Naive thymus-derived CD4-positive, alpha-beta T cell (primary cell): ENCODE data around the gene RIMKLB. TPM values are rescaled to one million over a fixed set of nuclear protein-coding genes. Genes with fewer than 3 reads are reported as not detected.

Experiments used
- ATAC-seq: fragments of 150-1000 bp; cut with Tn5 transposase; 2 replicates; pipeline ENCODE4 v1.10.0; 2021; ENCODE audit warnings: mild to moderate bottlenecking, moderate library complexity
- CTCF ChIA-PET: fragments of 350-600 bp; sonication (Branson Sonifier 250); formaldehyde crosslinking; loops from one replicate; lab custom pipeline; 2021; ENCODE audit warnings: antibody characterized with exemption; lab: Charles Lee
- POLR2A ChIA-PET: fragments of 350-600 bp; sonication (Branson Sonifier 250); formaldehyde crosslinking; loops from one replicate; lab custom pipeline; 2021; ENCODE audit warnings: antibody characterized with exemption, inconsistent platforms; lab: Charles Lee
- DNase-seq, 9 donors: peaks; one replicate each; pipeline versions ENCODE4 v3.0.0 to v3.0.0-alpha.2; 2020 to 2022; ENCODE audit warnings: mixed read lengths in 1 of 9
- H3K27ac ChIP-seq: one replicate; pipeline ENCODE4 v1.7.0; 2013; ENCODE audit warnings: mild to moderate bottlenecking, low read depth, low read length, moderate library complexity
- H3K27me3 ChIP-seq, 2 donors: one replicate each; pipeline ENCODE4 v1.7.0; 2013; ENCODE audit warnings: low read length in 2 of 2, mild to moderate bottlenecking in 2 of 2, moderate library complexity in 2 of 2; ENCODE audit not compliant: control insufficient read depth in 2 of 2, insufficient read depth in 2 of 2
- H3K36me3 ChIP-seq, 3 experiments: 1 replicate in 2 of 3; 2 replicates in 1 of 3; pipeline ENCODE4 v1.7.0; 2013; ENCODE audit warnings: low read length in 3 of 3, mild to moderate bottlenecking in 3 of 3, moderate library complexity in 1 of 3; ENCODE audit not compliant: insufficient read depth in 3 of 3, control insufficient read depth in 2 of 3
- H3K4me1 ChIP-seq, 2 donors: one replicate each; pipeline ENCODE4 v1.7.0; 2013; ENCODE audit warnings: low read length in 2 of 2, mild to moderate bottlenecking in 2 of 2, moderate library complexity in 1 of 2; ENCODE audit not compliant: control insufficient read depth in 2 of 2, insufficient read depth in 2 of 2
- H3K4me3 ChIP-seq: 2 replicates; pipeline ENCODE4 v1.7.0; 2013; ENCODE audit warnings: mild to moderate bottlenecking, low read length
- H3K9me3 ChIP-seq, 3 experiments: 1 replicate in 2 of 3; 2 replicates in 1 of 3; pipeline ENCODE4 v1.7.0; 2013; ENCODE audit warnings: low read length in 3 of 3; ENCODE audit not compliant: control insufficient read depth in 2 of 3
- H3K27ac Mint-ChIP-seq, 9 donors: one replicate each; pipeline ENCODE4 v1.8.0; 2020 to 2022; ENCODE audit warnings: mixed read lengths in 9 of 9, mild to moderate bottlenecking in 8 of 9, moderate library complexity in 5 of 9, inconsistent platforms in 2 of 9
- H3K27me3 Mint-ChIP-seq, 5 donors: one replicate each; pipeline ENCODE4 v1.8.0; 2021 to 2022; ENCODE audit warnings: mixed read lengths in 5 of 5, mild to moderate bottlenecking in 1 of 5
- H3K36me3 Mint-ChIP-seq, 5 donors: one replicate each; pipeline ENCODE4 v1.8.0; 2020 to 2022; ENCODE audit warnings: mixed read lengths in 5 of 5, mild to moderate bottlenecking in 3 of 5, inconsistent platforms in 1 of 5
- H3K4me1 Mint-ChIP-seq, 7 donors: one replicate each; pipeline ENCODE4 v1.8.0; 2020 to 2022; ENCODE audit warnings: mixed read lengths in 7 of 7, mild to moderate bottlenecking in 3 of 7, inconsistent platforms in 1 of 7
- H3K4me3 Mint-ChIP-seq, 10 donors: one replicate each; pipeline ENCODE4 v1.8.0; 2020 to 2022; ENCODE audit warnings: mild to moderate bottlenecking in 10 of 10, mixed read lengths in 10 of 10, moderate library complexity in 6 of 10, inconsistent platforms in 2 of 10
- H3K9me3 Mint-ChIP-seq, 11 donors: one replicate each; pipeline ENCODE4 v1.8.0; 2020 to 2022; ENCODE audit warnings: mixed read lengths in 11 of 11, mild to moderate bottlenecking in 4 of 11, inconsistent platforms in 1 of 11, moderate library complexity in 1 of 11
- intact Hi-C, 2 donors: fragments of 100-400 bp; cut with micrococcal nuclease; formaldehyde crosslinking; loops; one replicate each; pipeline ENCODE4 v1.15.1; 2023
- polyA plus RNA-seq, 2 donors: library from polyadenylated mRNA; unstranded; fragments of 300-500 nt; fragmentation: Illumina TruSeq; gene quantifications; one replicate each; pipeline ENCODE4 v1.2.3, GENCODE V29; 2021
- total RNA-seq, 6 experiments: library from RNA in 5 of 6; stranded (reverse) in 5 of 6; gene quantifications; 1 replicate in 5 of 6; 2 replicates in 1 of 6; pipeline ENCODE4 v1.2.3 and lab custom pipeline; 2021 to 2026

RIMKLB gene
- total and polyA plus RNA-seq, 7 experiments from 2014 or later: 1.8 to 31.3 (median 13.3) TPM

DNA sequence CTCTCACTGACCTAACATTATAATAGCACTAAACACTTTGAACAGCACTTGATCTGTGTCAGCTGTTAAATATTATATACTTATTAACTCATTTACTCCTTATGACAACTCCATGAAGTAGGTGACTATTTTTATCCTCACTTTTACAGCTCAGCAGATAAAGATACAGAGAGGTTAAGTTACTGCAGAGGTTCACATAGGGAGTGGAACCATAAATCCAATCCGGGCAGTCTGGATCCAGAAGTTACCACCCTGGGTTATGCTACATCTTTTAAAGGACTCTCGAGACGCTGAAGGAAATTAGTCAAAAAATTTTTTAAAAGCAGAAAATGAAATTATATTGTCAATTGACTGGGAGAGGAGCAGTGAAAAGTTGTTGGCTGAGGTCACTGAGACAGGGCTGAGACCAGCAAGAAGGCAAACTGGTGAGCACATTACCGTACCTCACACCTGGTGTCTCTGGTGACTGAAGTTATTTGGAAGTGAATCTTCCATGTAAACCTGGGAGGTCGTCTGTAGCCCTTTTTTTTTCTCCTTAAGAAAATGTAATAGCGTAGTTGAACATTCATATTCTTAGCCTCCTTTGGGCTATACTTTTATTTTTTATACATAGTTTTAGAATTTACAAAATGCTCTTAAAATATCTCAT, 1.2 kb upstream of the RIMKLB start:
- Mint-ChIP-seq H3K27ac (peak overlapping the region; percentile 7 to 94 (median 90)), H3K4me1 (peaks cover 11 to 51% (median 47%) of the 10 kb centered on the region in 7 donors), H3K36me3 (peaks cover 0 to 3% (median 0%) of the 10 kb centered on the region in 5 donors), H3K9me3 (peaks cover 0 to 1% (median 0%) of the 10 kb centered on the region in 11 donors), H3K27me3 (peaks cover 0 to 71% (median 0%) of the 10 kb centered on the region in 5 donors), H3K4me3 (peak overlapping the region; percentile 86 to 94 (median 92))
- DNase-seq: no peak
- H3K36me3 ChIP-seq: peaks cover 0 to 4% (median 0%) of the 10 kb centered on the region in 3 experiments
- H3K27ac ChIP-seq: peak overlapping the region; percentile 72
- ChIA-PET CTCF (interaction anchor here (1.7 kb wide), 1 partner anchor 16 kb away, joined by 6 read pairs; no protein-coding TSS in a partner anchor), POLR2A (no interaction called here)
- peak overlapping the region; percentile 79 for H3K4me3 ChIP-seq
- intact Hi-C loops: loop anchor here (1.0 to 10.0 kb wide), 15 partner anchors 14 to 1918 kb away; partner anchors contain the start of genes M6PR (in 2 of the 2), FOXJ2 (in 1 of the 2), GABARAPL1 (in 1 of the 2) and LPCAT3 (in 1 of the 2)
- no peaks in the 10 kb centered on the region for H3K9me3 ChIP-seq
- ATAC-seq: no peak
- H3K27me3 ChIP-seq: no peaks in the 10 kb centered on the region
- H3K4me1 ChIP-seq: peaks cover 0 to 17% of the 10 kb centered on the region in 2 donors

DNA sequence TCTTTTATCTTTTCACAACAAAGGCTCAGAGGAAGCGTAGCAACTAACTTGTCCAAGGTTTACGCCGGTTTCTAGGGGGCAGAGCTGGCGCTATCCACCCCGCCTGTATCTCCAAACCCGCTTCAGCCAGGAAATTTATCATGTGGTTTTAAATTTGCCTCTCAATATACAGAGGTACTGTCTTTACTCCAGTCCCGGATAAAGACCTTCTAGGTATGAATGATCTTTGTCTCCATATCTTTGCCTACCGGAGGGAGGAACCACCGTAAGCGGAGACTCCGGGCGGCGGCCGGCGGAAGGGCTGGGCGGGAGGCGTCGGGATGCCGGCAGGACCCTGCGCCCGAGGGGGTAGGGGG, 693 bp upstream of the RIMKLB start:
- H3K27ac Mint-ChIP-seq: peak overlapping the region; percentile 7 to 94 (median 90)

DNA sequence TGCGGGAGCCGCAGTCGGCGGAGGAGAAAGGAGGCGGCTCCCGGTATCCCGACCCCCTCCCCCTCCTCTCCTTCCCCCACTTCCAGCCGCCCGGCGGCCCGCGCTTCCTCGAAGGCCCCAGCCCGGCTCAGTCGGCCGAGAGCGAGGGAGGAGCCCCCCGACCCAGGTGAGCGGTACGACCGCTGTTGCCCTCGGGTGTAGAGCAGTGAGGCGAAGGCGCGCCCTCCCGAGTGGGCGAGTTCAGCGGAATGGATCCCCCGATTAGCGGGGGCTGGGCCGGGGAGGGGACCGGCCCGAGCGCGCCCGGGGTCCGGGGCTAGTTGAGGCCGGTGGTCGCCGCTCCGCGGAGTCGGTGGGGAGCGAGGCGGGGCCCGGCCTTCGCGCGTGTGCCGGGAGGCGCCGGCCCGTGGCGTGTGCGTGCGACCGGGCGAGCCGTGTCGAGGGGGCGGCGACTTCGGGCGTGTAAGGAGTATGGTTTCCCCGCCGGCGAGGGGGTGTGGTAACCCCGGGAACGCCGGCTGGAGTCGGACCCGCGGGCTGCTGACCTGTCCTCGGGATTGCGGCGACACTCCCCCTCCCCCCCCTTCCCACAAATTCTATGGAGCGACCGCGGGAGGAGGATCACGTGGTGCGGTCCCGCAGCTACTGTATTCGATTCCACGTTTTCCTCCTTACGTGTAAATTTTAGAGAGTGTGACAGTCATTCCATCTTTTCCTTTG, 501 bp downstream of the RIMKLB start:
- Histone ChIP-seq H3K27ac (peak overlapping the region; percentile 79), H3K36me3 (peaks cover 0 to 4% (median 0%) of the 10 kb centered on the region in 3 experiments), H3K4me3 (peak overlapping the region; percentile 79), H3K9me3 (no peaks in the 10 kb centered on the region), H3K4me1 (peaks cover 0 to 13% of the 10 kb centered on the region in 2 donors), H3K27me3 (no peaks in the 10 kb centered on the region)
- Mint-ChIP-seq H3K27me3 (peaks cover 0 to 65% (median 0%) of the 10 kb centered on the region in 5 donors), H3K36me3 (peaks cover 0 to 3% (median 0%) of the 10 kb centered on the region in 5 donors), H3K4me1 (peaks cover 11 to 38% (median 35%) of the 10 kb centered on the region in 7 donors), H3K9me3 (peaks cover 0 to 1% (median 0%) of the 10 kb centered on the region in 11 donors), H3K27ac (peak overlapping the region; percentile 41 to 92 (median 88)), H3K4me3 (peak overlapping the region; percentile 89 to 95 (median 93))
- ChIA-PET CTCF (interaction anchor here (0.6 kb wide), 1 partner anchor 675 kb away, joined by 3 read pairs; no protein-coding TSS in a partner anchor), POLR2A (interaction anchor here (0.9 to 1.2 kb wide), 2 partner anchors 193 to 252 kb away, joined by 3 to 5 read pairs; partner anchors contain the start of gene M6PR)
- ATAC-seq (peak; percentile 52), DNase-seq (peak; percentile 19 to 47 (median 42))
- intact Hi-C loops: loop anchor here (5.0 to 10.0 kb wide), 9 partner anchors 51 to 1917 kb away; partner anchors contain the start of genes FOXJ2 (in 1 of the 2), MAGOHB (in 1 of the 2), PEX5 (in 1 of the 2) and SPSB2 (in 1 of the 2)

More for the DNA sequence above, 693 bp upstream of the RIMKLB start:
- Histone ChIP-seq H3K36me3 (peaks cover 0 to 4% (median 0%) of the 10 kb centered on the region in 3 experiments), H3K9me3 (no peaks in the 10 kb centered on the region), H3K4me1 (peaks cover 0 to 17% of the 10 kb centered on the region in 2 donors), H3K27me3 (no peaks in the 10 kb centered on the region), H3K4me3 (peak overlapping the region; percentile 79), H3K27ac (peak overlapping the region; percentile 72)
- intact Hi-C loops: loop anchor here (1.0 to 10.0 kb wide), 15 partner anchors 15 to 1918 kb away; partner anchors contain the start of genes M6PR (in 2 of the 2), FOXJ2 (in 1 of the 2), GABARAPL1 (in 1 of the 2) and LPCAT3 (in 1 of the 2)
- Mint-ChIP-seq H3K4me3 (peak overlapping the region; percentile 86 to 94 (median 92)), H3K36me3 (peaks cover 0 to 3% (median 0%) of the 10 kb centered on the region in 5 donors), H3K9me3 (peaks cover 0 to 1% (median 0%) of the 10 kb centered on the region in 11 donors), H3K27me3 (peaks cover 0 to 68% (median 0%) of the 10 kb centered on the region in 5 donors), H3K4me1 (peaks cover 11 to 50% (median 47%) of the 10 kb centered on the region in 7 donors)
- DNase-seq: peak in 6 of 9 donors; percentile 30 to 45 (median 36)
- ATAC-seq: peak; percentile 23
- ChIA-PET POLR2A (interaction anchor here (0.9 to 1.2 kb wide), 2 partner anchors 194 to 253 kb away, joined by 3 to 5 read pairs; partner anchors contain the start of gene M6PR), CTCF (no interaction called here)

DNA sequence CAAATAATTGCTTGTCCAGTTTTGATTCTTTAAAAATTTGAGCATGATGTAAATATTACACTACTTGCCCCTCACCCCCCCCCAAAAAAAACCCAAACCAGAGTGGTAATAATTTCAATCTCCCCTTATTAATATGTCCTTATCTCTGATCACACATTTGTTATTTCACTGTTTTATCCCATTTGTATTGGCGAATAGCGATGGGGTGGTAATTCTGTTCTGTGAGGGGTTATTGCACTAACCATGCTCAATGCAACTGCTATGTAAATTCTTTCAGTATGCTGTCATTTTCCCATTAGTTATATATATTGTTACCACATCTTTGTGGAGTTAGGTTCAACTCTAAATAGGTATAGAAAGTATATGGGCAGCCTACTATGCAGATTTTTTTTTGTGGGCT, 1.1 kb downstream of the RIMKLB start:
- H3K4me3 ChIP-seq: peak overlapping the region; percentile 79
- H3K4me1 ChIP-seq: peaks cover 0 to 13% of the 10 kb centered on the region in 2 donors
- H3K9me3 ChIP-seq: no peaks in the 10 kb centered on the region
- H3K27ac ChIP-seq: peak overlapping the region; percentile 79
- H3K27me3 ChIP-seq: no peaks in the 10 kb centered on the region
- peaks cover 0 to 63% (median 0%) of the 10 kb centered on the region in 5 donors for H3K27me3 Mint-ChIP-seq
- H3K4me1 Mint-ChIP-seq: peaks cover 11 to 38% (median 34%) of the 10 kb centered on the region in 7 donors
- peaks cover 0 to 4% (median 0%) of the 10 kb centered on the region in 3 experiments for H3K36me3 ChIP-seq
- POLR2A ChIA-PET: no interaction called here
- H3K4me3 Mint-ChIP-seq: peak overlapping the region; percentile 81 to 95 (median 92)
- intact Hi-C loops: loop anchor here (5.0 to 10.0 kb wide), 9 partner anchors 52 to 1916 kb away; partner anchors contain the start of genes FOXJ2 (in 1 of the 2), MAGOHB (in 1 of the 2), PEX5 (in 1 of the 2) and SPSB2 (in 1 of the 2)
- ATAC-seq (no peak), DNase-seq (no peak)
- H3K36me3 Mint-ChIP-seq: peaks cover 0 to 3% (median 0%) of the 10 kb centered on the region in 5 donors
- peaks cover 0 to 1% (median 0%) of the 10 kb centered on the region in 11 donors for H3K9me3 Mint-ChIP-seq
- peak overlapping the region in 8 of 9 donors; percentile 26 to 90 (median 78) for H3K27ac Mint-ChIP-seq
- CTCF ChIA-PET: no interaction called here

DNA sequence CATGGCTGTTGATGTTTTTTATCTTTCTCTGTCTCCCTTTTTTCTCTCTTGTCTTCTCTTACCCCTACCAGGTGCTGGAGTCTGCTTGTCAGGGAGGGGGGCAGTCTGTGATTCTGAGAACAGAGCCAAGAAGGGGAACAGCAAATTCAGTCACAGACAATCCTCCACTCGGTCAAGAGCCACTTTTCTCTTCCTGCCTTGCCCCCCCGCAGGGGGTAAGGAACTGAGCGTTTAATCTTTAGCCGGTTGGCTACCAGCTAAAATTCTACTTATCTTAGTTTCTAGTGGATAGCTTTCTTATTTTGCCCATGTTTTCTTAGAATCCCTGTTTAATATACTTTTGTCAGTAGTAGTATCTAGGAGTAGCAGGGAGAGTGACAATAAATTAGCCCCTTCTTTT, 1.9 kb downstream of the RIMKLB start:
- H3K9me3 ChIP-seq: no peaks in the 10 kb centered on the region
- no peak for ATAC-seq
- peak overlapping the region in 6 of 9 donors; percentile 22 to 66 (median 39) for H3K27ac Mint-ChIP-seq
- H3K36me3 ChIP-seq: peaks cover 0 to 4% (median 0%) of the 10 kb centered on the region in 3 experiments
- H3K36me3 Mint-ChIP-seq: peaks cover 0 to 3% (median 0%) of the 10 kb centered on the region in 5 donors
- peaks cover 0 to 1% (median 0%) of the 10 kb centered on the region in 11 donors for H3K9me3 Mint-ChIP-seq
- H3K4me1 ChIP-seq: peaks cover 0 to 13% of the 10 kb centered on the region in 2 donors
- ChIA-PET POLR2A (interaction anchor here (2.2 kb wide), 1 partner anchor 12 kb away, joined by 9 read pairs; no protein-coding TSS in a partner anchor), CTCF (no interaction called here)
- H3K27me3 Mint-ChIP-seq: peaks cover 0 to 60% (median 0%) of the 10 kb centered on the region in 5 donors
- no peak for DNase-seq
- no peak overlapping the region for H3K27ac ChIP-seq
- intact Hi-C loops: loop anchor here (5.0 to 10.0 kb wide), 9 partner anchors 52 to 1915 kb away; partner anchors contain the start of genes FOXJ2 (in 1 of the 2), MAGOHB (in 1 of the 2), PEX5 (in 1 of the 2) and SPSB2 (in 1 of the 2)
- H3K27me3 ChIP-seq: no peaks in the 10 kb centered on the region
- no peak overlapping the region for H3K4me3 ChIP-seq
- H3K4me3 Mint-ChIP-seq: peak overlapping the region; percentile 47 to 94 (median 68)
- H3K4me1 Mint-ChIP-seq: peaks cover 11 to 38% (median 34%) of the 10 kb centered on the region in 7 donors
